LNCAP (cell line): ENCODE results near the gene RUNX2.

Experiments used
- TF ChIP-seq, protein P1 (sequence below): fragments of 450-650 bp; IDR thresholded peaks from 2 replicates; pipeline ENCODE4 v1.5.1; 2017; ENCODE audit warnings: mild to moderate bottlenecking

Gene RUNX2

DNA sequence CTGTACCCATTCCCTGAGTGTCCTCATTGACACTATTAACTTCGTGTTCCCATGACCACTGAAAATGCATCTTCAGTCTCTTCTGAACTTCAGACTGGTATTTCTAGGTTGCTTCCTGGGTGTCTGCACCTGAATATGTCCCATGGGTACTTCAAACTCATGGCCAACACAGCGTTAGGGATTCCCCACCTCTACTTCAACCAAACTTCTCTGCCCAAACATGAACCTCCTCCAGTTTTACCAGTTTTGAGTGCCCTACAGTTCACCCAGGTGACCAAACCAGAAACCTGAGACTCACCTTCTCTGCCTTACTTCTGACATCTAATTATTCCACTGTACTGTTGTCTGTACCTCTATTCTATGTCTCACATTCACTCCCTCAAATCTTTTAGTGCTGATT, 149.1 kb downstream of the RUNX2 start:
- TF ChIP-seq, protein P1, sequence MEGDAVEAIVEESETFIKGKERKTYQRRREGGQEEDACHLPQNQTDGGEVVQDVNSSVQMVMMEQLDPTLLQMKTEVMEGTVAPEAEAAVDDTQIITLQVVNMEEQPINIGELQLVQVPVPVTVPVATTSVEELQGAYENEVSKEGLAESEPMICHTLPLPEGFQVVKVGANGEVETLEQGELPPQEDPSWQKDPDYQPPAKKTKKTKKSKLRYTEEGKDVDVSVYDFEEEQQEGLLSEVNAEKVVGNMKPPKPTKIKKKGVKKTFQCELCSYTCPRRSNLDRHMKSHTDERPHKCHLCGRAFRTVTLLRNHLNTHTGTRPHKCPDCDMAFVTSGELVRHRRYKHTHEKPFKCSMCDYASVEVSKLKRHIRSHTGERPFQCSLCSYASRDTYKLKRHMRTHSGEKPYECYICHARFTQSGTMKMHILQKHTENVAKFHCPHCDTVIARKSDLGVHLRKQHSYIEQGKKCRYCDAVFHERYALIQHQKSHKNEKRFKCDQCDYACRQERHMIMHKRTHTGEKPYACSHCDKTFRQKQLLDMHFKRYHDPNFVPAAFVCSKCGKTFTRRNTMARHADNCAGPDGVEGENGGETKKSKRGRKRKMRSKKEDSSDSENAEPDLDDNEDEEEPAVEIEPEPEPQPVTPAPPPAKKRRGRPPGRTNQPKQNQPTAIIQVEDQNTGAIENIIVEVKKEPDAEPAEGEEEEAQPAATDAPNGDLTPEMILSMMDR = no peak

DNA sequence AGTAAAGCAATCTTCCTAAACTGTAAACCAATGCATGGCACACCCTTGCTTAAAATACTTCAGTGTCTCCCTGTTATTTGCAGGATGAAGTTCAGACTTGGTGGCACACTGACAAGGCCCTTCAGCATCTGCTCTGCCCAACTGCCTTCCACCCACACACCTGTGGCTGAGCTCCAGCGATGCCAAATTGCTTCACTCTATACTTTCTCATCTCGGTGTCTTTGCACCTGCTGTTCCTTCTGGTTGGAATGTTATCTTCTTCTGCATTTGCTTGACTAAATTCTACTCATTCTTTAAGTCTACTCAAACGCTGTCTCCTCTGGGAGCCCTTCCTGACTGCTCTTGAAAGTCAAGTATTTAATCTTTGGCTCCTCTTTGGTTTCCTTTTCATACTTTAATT, 149.7 kb downstream of the RUNX2 start:
- TF ChIP-seq, protein P1 = no peak

DNA sequence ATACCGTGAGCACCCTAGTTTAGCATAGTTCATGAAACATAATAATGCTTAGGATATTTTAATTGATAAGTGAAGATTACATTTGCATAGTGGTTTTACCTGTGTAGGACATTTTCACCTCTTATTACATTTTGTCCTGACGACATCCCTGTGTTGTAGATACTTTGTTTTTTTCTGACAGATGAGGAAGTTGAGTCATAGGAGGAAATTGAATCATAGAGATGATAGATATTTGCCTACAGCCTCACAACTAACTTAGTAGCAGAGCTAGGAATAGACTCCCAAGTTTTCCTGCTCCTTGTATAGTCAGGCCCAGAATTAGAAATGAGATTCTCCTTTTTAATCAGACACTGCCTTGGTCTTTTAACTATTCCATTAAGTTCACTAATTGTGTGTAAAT, 150.1 kb downstream of the RUNX2 start:
- TF ChIP-seq, protein P1 = no peak

DNA sequence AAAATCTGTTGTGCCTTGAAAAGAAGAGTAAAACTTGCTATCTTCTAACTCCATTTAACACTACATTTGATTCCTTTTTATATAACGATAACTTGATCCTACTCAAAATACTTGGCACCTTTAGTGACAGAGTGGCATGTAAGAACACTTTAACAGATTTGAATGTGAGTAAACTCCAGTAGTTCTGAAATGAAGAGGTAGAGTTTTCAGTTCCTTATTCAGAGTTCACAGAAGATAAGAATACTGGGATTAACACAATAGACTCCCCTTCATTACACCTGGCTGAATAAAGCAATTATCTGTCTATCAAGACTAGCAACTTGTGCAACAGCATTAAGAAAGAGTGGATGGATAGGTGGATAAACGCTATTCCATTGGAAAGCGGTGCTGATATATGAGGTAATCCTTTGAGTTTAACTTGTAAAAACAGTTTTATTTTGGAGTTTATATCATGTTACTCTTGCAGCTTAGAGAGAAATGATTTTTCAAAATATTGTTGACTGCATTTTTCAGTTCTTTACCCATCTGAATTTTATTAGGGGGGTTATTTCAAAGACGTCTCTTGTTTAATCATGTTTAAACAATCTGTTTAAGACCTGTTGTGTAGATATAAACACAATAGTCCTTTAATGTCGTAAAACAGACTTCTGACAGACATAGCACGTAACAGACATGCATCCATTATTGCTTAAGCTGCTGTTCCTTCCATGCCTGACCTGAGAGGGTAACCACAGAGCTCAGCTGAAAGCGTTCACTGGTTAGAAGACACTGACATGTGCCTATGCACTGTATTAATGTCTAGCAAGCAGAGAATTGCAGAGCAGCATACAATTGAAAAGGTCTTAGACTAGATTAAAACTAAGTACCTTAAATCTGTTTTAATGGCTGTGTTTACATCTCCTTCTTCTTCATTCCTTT, 152.0 kb downstream of the RUNX2 start:
- TF ChIP-seq, protein P1 = no peak

DNA sequence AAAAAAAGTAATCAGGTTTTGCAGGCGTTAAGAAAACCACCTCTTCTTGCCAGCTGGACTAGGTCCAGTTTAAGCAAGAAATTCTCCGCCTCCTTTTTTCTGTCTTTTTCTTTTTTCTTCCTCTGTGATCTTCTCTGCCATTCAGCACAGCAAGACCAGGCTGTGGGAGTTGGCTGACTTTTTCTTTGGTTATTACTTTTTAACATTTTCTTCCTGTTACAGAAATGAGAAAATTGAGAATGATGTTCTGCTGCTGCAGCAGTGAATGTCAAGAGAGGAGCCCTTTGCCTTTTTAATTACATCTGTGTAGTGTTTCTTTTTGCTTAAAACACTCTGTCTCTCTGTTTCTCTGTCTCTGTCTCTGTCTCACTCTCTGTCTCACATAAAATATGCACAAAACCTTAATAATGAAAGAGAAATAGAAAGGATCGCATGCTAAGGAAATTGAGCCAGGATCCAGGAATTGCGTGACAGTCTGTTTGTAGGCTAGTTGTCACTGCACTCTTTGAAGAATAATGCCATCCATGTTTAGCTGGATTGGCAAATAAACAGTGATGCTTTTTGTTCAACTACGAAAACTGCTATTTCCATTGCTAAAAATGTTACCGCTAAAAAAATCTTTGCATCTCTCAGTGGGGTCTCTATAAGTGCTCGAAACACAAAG, 152.8 kb downstream of the RUNX2 start:
- TF ChIP-seq, protein P1 = no peak

DNA sequence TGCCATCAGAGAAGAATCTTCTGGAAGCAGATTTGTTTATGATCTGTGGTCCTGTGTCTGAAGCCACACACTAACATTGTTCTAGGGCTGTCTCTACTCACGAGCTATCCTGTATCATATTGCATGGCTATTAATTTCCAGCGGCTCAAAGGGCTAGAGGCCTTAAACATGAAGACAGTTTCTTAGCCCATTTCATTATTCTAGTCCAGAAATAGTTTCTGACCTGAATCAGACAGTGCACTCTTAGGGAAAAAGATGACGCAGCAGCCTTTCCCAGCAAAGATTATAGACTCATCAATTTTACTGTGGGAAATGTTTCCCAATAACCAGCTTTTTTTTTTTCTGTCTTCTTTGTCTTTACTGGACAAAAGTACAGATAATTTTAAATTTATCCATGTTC, 154.9 kb downstream of the RUNX2 start:
- TF ChIP-seq, protein P1 = no peak

DNA sequence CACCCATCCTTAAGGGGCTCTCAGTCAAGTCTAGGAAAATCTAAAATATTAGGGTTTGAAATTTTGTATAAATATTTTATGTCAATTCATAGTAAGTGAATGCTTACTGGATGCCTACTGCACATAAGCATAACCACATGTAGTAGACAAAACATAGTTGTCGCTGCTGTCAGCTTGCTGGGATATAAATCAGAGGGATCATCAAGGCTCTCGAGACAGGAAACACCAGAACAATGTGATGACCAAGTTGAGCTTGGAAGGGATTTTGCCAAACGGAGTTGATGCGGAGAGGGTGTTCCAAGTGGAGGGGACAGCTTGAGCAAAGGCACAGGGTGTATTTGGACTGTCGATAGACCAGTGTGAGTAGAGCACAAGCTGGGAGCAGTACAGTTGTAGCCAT, 155.4 kb downstream of the RUNX2 start:
- TF ChIP-seq, protein P1 = no peak
